Gastrocnemius medialis (tissue), 4 donors: ENCODE measurements around the gene COQ8B. TPM values are rescaled to one million over a fixed set of nuclear protein-coding genes. Genes with fewer than 3 reads are reported as not detected.
A peak's percentile ranks its signal among the peaks of the same experiment; 100 is the strongest.

Source experiments
- ATAC-seq, 2 donors: fragments of 150-250 bp; one replicate each; pipeline ENCODE4 v1.9.1; 2016
- DNase-seq, 2 donors: peaks; one replicate each; pipeline ENCODE4 v3.0.0-alpha.2; 2019
- H3K27ac ChIP-seq, 4 donors: fragments of 200-600 bp; sonication (generic); 1 replicate in 1 of 4; 2 replicates in 3 of 4; pipeline ENCODE4 v1.5.1; 2016 to 2018; ENCODE audit warnings: mild to moderate bottlenecking in 2 of 4, moderate library complexity in 1 of 4
- H3K27me3 ChIP-seq, 3 donors: fragments of 200-600 bp; sonication (generic) in 2 of 3; 1 replicate in 1 of 3; 2 replicates in 2 of 3; pipeline versions ENCODE4 v1.5.1 to v1.6.0; 2016 to 2019; ENCODE audit warnings: mild to moderate bottlenecking in 1 of 3, moderate library complexity in 1 of 3
- H3K36me3 ChIP-seq, 2 donors: fragments of 200-600 bp; sonication (generic) in 1 of 2; one replicate each; pipeline ENCODE4 v1.5.1; 2017 to 2018
- H3K4me1 ChIP-seq, 2 donors: fragments of 200-600 bp; sonication (generic) in 1 of 2; one replicate each; pipeline ENCODE4 v1.5.1; 2016 to 2017; ENCODE audit warnings: mild to moderate bottlenecking in 2 of 2
- H3K4me3 ChIP-seq, 4 donors: fragments of 200-600 bp; sonication (generic) in 3 of 4; 1 replicate in 1 of 4; 2 replicates in 3 of 4; pipeline ENCODE4 v1.5.1; 2016 to 2019; ENCODE audit warnings: mild to moderate bottlenecking in 2 of 4
- H3K9me3 ChIP-seq, 3 donors: fragments of 200-600 bp; sonication (generic) in 2 of 3; 1 replicate in 1 of 3; 2 replicates in 2 of 3; pipeline ENCODE4 v1.5.1; 2016 to 2019
- POLR2A ChIP-seq, 2 donors: fragments of 450-650 bp; IDR thresholded peaks; one replicate each; pipeline ENCODE4 v1.6.1; 2017; ENCODE audit warnings: antibody characterized with exemption in 2 of 2, mild to moderate bottlenecking in 2 of 2, moderate library complexity in 2 of 2
- in situ Hi-C, 4 donors: fragments of 200-750 bp; cut with MboI; loops; one replicate each; pipeline versions ENCODE4 v1.15.0 to v1.8.0; 2017; ENCODE audit warnings: low sequenced_read_pairs in 4 of 4
- intact Hi-C: fragments of 100-400 bp; cut with DNase I; formaldehyde crosslinking; loops from one replicate; pipeline ENCODE4 v1.15.1; 2023; ENCODE audit warnings: low total_unique reads
- total RNA-seq, 4 donors: library from RNA; depleted of rRNA; stranded (reverse); fragments of >200 nt; gene quantifications; one replicate each; pipeline versions ENCODE4 v1.1.0 to v1.2.3, GENCODE V29; 2016
- TF ChIP-seq, protein P1 (sequence below), 5 experiments: fragments of 450-650 bp in 3 of 5; fragments of 200-600 bp in 2 of 5; sonication (generic) in 2 of 5; IDR thresholded peaks in 4 of 5; conservative IDR thresholded peaks in 1 of 5; 1 replicate in 4 of 5; 2 replicates in 1 of 5; pipeline ENCODE4 v1.5.1; 2016 to 2019; ENCODE audit warnings: antibody characterized with exemption in 5 of 5, mild to moderate bottlenecking in 3 of 5, moderate library complexity in 3 of 5

COQ8B gene
- total RNA-seq, 4 donors from 2014 or later = 14.9 to 30.7 (median 20.2) TPM

DNA sequence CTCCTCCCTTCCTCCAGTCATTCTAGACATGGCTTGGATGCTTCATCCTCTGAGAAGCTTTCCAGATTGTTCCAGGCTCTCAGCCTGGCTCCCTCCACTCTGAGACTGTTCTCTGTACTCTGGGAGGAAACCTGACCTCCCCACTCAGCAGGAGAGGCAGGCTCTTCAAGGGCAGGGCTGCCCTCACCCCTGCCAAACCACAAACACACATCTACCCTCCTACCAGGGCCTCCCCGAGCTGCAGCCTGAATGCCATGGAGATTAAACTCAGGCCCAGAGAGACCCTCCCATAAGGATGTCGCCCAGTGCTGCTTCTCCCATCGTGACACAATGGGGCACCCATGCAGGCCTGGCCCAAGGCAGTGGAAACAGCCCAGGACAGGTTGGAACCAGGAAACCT is 42.4 kb downstream of the COQ8B start:
- no peak for TF ChIP-seq POLR2A (IDR thresholded peaks at IDR 0.05)
- TF ChIP-seq, protein P1, sequence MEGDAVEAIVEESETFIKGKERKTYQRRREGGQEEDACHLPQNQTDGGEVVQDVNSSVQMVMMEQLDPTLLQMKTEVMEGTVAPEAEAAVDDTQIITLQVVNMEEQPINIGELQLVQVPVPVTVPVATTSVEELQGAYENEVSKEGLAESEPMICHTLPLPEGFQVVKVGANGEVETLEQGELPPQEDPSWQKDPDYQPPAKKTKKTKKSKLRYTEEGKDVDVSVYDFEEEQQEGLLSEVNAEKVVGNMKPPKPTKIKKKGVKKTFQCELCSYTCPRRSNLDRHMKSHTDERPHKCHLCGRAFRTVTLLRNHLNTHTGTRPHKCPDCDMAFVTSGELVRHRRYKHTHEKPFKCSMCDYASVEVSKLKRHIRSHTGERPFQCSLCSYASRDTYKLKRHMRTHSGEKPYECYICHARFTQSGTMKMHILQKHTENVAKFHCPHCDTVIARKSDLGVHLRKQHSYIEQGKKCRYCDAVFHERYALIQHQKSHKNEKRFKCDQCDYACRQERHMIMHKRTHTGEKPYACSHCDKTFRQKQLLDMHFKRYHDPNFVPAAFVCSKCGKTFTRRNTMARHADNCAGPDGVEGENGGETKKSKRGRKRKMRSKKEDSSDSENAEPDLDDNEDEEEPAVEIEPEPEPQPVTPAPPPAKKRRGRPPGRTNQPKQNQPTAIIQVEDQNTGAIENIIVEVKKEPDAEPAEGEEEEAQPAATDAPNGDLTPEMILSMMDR (IDR thresholded peaks at IDR 0.05 in 4 of 5, conservative IDR thresholded peaks at IDR 0.05 in 1 of 5) = no peak
- H3K4me1 ChIP-seq = peaks cover 0 to 4% of the 10 kb centered on the region in 2 donors
- in situ Hi-C loops (loop anchor here in 3 of 4 donors (25.0 kb wide), 2 partner anchors 463 to 588 kb away; partner anchors contain the start of gene HNRNPUL1 (in 1 of the 3)), intact Hi-C loops (no loop called here)
- peaks cover 0 to 77% of the 10 kb centered on the region in 2 donors for H3K36me3 ChIP-seq
- no peak for DNase-seq
- no peak overlapping the region for H3K4me3 ChIP-seq
- H3K9me3 ChIP-seq = no peaks in the 10 kb centered on the region
- H3K27me3 ChIP-seq = no peaks in the 10 kb centered on the region
- no peak overlapping the region for H3K27ac ChIP-seq
- peak; percentile 58 to 73 for ATAC-seq

- no peak for ATAC-seq
- Histone ChIP-seq H3K36me3 (peaks cover 0 to 74% of the 10 kb centered on the region in 2 donors), H3K4me3 (no peak overlapping the region), H3K27ac (no peak overlapping the region), H3K4me1 (peaks cover 0 to 4% of the 10 kb centered on the region in 2 donors), H3K27me3 (no peaks in the 10 kb centered on the region), H3K9me3 (no peaks in the 10 kb centered on the region)
- DNase-seq = no peak
- intact Hi-C loops = no loop called here
- in situ Hi-C loops = loop anchor here in 3 of 4 donors (25.0 kb wide), 2 partner anchors 464 to 589 kb away; partner anchors contain the start of gene HNRNPUL1 (in 1 of the 3)
- no peak for TF ChIP-seq POLR2A (IDR thresholded peaks at IDR 0.05)
- TF ChIP-seq, protein P1 (IDR thresholded peaks at IDR 0.05 in 4 of 5, conservative IDR thresholded peaks at IDR 0.05 in 1 of 5) = no peak
These were observed 43.3 kb downstream of the COQ8B start for GRCh38 chr19:40673397-40673796.

- no peak for ATAC-seq
- H3K4me3 ChIP-seq = no peak overlapping the region
- TF ChIP-seq POLR2A (IDR thresholded peaks at IDR 0.05) = no peak
- TF ChIP-seq, protein P1 (IDR thresholded peaks at IDR 0.05 in 4 of 5, conservative IDR thresholded peaks at IDR 0.05 in 1 of 5) = no peak
- H3K4me1 ChIP-seq = peaks cover 0 to 4% of the 10 kb centered on the region in 2 donors
- DNase-seq = no peak
- no peaks in the 10 kb centered on the region for H3K27me3 ChIP-seq
- peaks cover 0 to 69% of the 10 kb centered on the region in 2 donors for H3K36me3 ChIP-seq
- in situ Hi-C loops (loop anchor here in 3 of 4 donors (25.0 kb wide), 2 partner anchors 465 to 590 kb away; partner anchors contain the start of gene HNRNPUL1 (in 1 of the 3)), intact Hi-C loops (no loop called here)
- H3K27ac ChIP-seq = no peak overlapping the region
- H3K9me3 ChIP-seq = no peaks in the 10 kb centered on the region
These were observed 44.0 kb downstream of the COQ8B start for GRCh38 chr19:40672573-40673299.

DNA sequence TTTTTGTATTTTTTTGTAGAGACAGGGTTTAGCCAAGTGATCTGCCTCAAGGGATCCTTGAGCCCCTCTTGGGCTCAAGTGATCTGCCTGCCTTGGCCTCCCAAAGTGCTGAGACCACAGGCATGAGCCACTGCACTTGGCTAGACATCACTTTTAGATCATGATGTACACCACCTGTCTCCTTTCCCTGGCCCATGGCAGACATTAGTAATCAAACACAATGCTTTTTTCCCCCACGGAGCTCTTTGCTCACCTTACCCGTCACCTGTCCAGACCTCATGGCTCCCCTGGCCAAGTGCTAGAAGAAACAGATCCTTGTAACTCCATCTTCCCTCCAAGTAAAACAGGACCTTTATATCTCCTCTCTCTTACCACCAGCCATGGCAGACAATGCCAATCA is 44.6 kb downstream of the COQ8B start:
- H3K4me3 ChIP-seq = no peak overlapping the region
- ATAC-seq (no peak), DNase-seq (no peak)
- no peaks in the 10 kb centered on the region for H3K9me3 ChIP-seq
- intact Hi-C loops (no loop called here), in situ Hi-C loops (loop anchor here in 3 of 4 donors (25.0 kb wide), 2 partner anchors 465 to 590 kb away; partner anchors contain the start of gene HNRNPUL1 (in 1 of the 3))
- peaks cover 0 to 4% of the 10 kb centered on the region in 2 donors for H3K4me1 ChIP-seq
- TF ChIP-seq, protein P1 (IDR thresholded peaks at IDR 0.05 in 4 of 5, conservative IDR thresholded peaks at IDR 0.05 in 1 of 5) = no peak
- no peaks in the 10 kb centered on the region for H3K27me3 ChIP-seq
- H3K36me3 ChIP-seq = peaks cover 0 to 62% of the 10 kb centered on the region in 2 donors
- H3K27ac ChIP-seq = peak overlapping the region in 3 of 4 donors; percentile 1 to 54 (median 10)
